IMR-90 (cell line): Measurements from ENCODE around the gene GTPBP6. TPM values are rescaled to one million over a fixed set of nuclear protein-coding genes. Genes with fewer than 3 reads are reported as not detected.

Experiments used
- ATAC-seq: fragments of 200-7000 bp; cut with Tn5 transposase; 2 replicates; pipeline ENCODE4 v1.9.1; 2020; ENCODE audit warnings: low read depth, mild to moderate bottlenecking, moderate library complexity
- BruUV-seq: library from RNA; stranded (reverse); fragments of 400-500 nt; replicated peaks from 2 replicates; lab custom pipeline; 2021; lab: Mats Ljungman, UMichigan
- CTCF ChIA-PET: fragments of 300-600 bp; formaldehyde crosslinking; extraction: SDS; loops from one replicate; lab custom pipeline; 2021; ENCODE audit warnings: antibody characterized with exemption; lab: Yijun Ruan, JAX
- POLR2A ChIA-PET: fragments of 300-600 bp; sonication (Branson Sonifier 250); formaldehyde crosslinking; loops from one replicate; lab custom pipeline; 2022; ENCODE audit warnings: antibody characterized with exemption; ENCODE audit not compliant: unreplicated experiment; lab: Charles Lee
- DNase-seq: peaks from one replicate; pipeline ENCODE4 v3.0.0; 2013
- H2AFZ ChIP-seq: replicated peaks from 2 replicates; pipeline ENCODE3; 2013; ENCODE audit warnings: low read length, mild to moderate bottlenecking; ENCODE audit not compliant: poor library complexity
- H2AK5ac ChIP-seq: 2 replicates; pipeline ENCODE4 v1.6.1; 2013; ENCODE audit warnings: low read depth, low read length, inconsistent platforms
- H2AK9ac ChIP-seq: replicated peaks from 2 replicates; pipeline ENCODE3; 2013; ENCODE audit warnings: mild to moderate bottlenecking, low read depth, low read length, moderate library complexity; ENCODE audit not compliant: poor library complexity
- H2BK120ac ChIP-seq: 2 replicates; pipeline ENCODE4 v1.6.1; 2013; ENCODE audit warnings: low read depth, low read length, inconsistent platforms
- H2BK15ac ChIP-seq: 3 replicates; pipeline ENCODE4 v1.6.1; 2013; ENCODE audit warnings: low read depth, low read length, inconsistent platforms
- H2BK20ac ChIP-seq: 2 replicates; pipeline ENCODE4 v1.6.1; 2013; ENCODE audit warnings: low read depth, mild to moderate bottlenecking, inconsistent platforms, low read length, moderate library complexity
- H2BK5ac ChIP-seq: 2 replicates; pipeline ENCODE4 v1.6.1; 2013; ENCODE audit warnings: mild to moderate bottlenecking, low read depth, low read length, inconsistent platforms; ENCODE audit not compliant: poor library complexity, severe bottlenecking
- H3K14ac ChIP-seq: replicated peaks from 2 replicates; pipeline ENCODE4 v1.6.1; 2013; ENCODE audit warnings: low read depth, low read length, inconsistent platforms
- H3K18ac ChIP-seq: 2 replicates; pipeline ENCODE4 v1.6.1; 2013; ENCODE audit warnings: low read depth, low read length, control low read depth
- H3K23ac ChIP-seq: 2 replicates; pipeline ENCODE4 v1.6.1; 2013; ENCODE audit warnings: low read depth, low read length, inconsistent platforms
- H3K27ac ChIP-seq: 2 replicates; pipeline ENCODE4 v1.5.1; 2013; ENCODE audit warnings: mild to moderate bottlenecking, control low read depth, low read length; ENCODE audit not compliant: insufficient read depth
- H3K27me3 ChIP-seq: 2 replicates; pipeline ENCODE4 v1.6.1; 2013; ENCODE audit warnings: low read length; ENCODE audit not compliant: control insufficient read depth, insufficient read depth
- H3K36me3 ChIP-seq: 2 replicates; pipeline ENCODE4 v1.6.1; 2013; ENCODE audit warnings: low read length, mixed read lengths; ENCODE audit not compliant: control insufficient read depth, insufficient read depth
- H3K4ac ChIP-seq: 2 replicates; pipeline ENCODE4 v1.6.1; 2013; ENCODE audit warnings: low read depth, low read length, inconsistent platforms
- H3K4me1 ChIP-seq: 2 replicates; pipeline ENCODE4 v1.6.1; 2013; ENCODE audit warnings: low read length, mixed read lengths; ENCODE audit not compliant: control insufficient read depth, insufficient read depth
- H3K4me2 ChIP-seq: 2 replicates; pipeline ENCODE4 v1.6.1; 2013; ENCODE audit warnings: low read depth, mild to moderate bottlenecking, control low read depth, low read length, moderate library complexity
- H3K4me3 ChIP-seq: 2 replicates; pipeline ENCODE4 v1.5.1; 2013; ENCODE audit warnings: low read depth, mild to moderate bottlenecking, control low read depth, low read length, moderate library complexity; ENCODE audit not compliant: insufficient read depth
- H3K56ac ChIP-seq: 2 replicates; pipeline ENCODE4 v1.6.1; 2013; ENCODE audit warnings: low read length, inconsistent platforms; ENCODE audit not compliant: insufficient read depth; ENCODE audit errors: extremely low read depth
- H3K79me1 ChIP-seq, 2 experiments: 2 replicates each; pipeline ENCODE4 v1.6.1; 2013; ENCODE audit warnings: low read length in 2 of 2, inconsistent platforms in 1 of 2, low read depth in 1 of 2
- H3K9ac ChIP-seq: 2 replicates; pipeline ENCODE4 v1.6.1; 2013; ENCODE audit warnings: low read depth, low read length, control low read depth
- H3K9me1 ChIP-seq: 2 replicates; pipeline ENCODE4 v1.6.1; 2013; ENCODE audit warnings: low read length, inconsistent platforms; ENCODE audit not compliant: insufficient read depth
- H3K9me3 ChIP-seq: 2 replicates; pipeline ENCODE4 v1.6.1; 2013; ENCODE audit warnings: low read length; ENCODE audit not compliant: control insufficient read depth, insufficient read depth
- H4K20me1 ChIP-seq: 2 replicates; pipeline ENCODE4 v1.6.1; 2013; ENCODE audit warnings: low read length, inconsistent platforms; ENCODE audit not compliant: insufficient read depth
- H4K5ac ChIP-seq: 2 replicates; pipeline ENCODE4 v1.6.1; 2013; ENCODE audit warnings: mild to moderate bottlenecking, low read depth, low read length, control low read depth
- H4K8ac ChIP-seq, 2 experiments: 2 replicates each; pipeline ENCODE4 v1.6.1; 2013; ENCODE audit warnings: low read depth in 2 of 2, low read length in 2 of 2, control low read depth in 1 of 2, inconsistent platforms in 1 of 2
- H4K91ac ChIP-seq: 2 replicates; pipeline ENCODE4 v1.6.1; 2013; ENCODE audit warnings: low read depth, low read length, inconsistent platforms; ENCODE audit not compliant: insufficient read depth
- BHLHE40 ChIP-seq: fragments of 150-350 bp; IDR thresholded peaks from 2 replicates; pipeline ENCODE4 v1.6.1; 2016; ENCODE audit warnings: mild to moderate bottlenecking, low read depth, low read length
- WGBS, 2 experiments: methylation state at CpG; one replicate each; pipeline versions ENCODE4 v1.1.5 to v1.1.7; 2013; ENCODE audit warnings: missing lambda C conversion rate in 2 of 2; ENCODE audit not compliant: insufficient read length in 1 of 2; ENCODE audit errors: extremely low coverage in 2 of 2; 5-methylcytosine and 5-hydroxymethylcytosine counted together
- dilution Hi-C: fragments of 300-500 bp; cut with HindIII; formaldehyde crosslinking; loops from one replicate; pipeline ENCODE4 v1.14.3; 2018; ENCODE audit warnings: low sequenced_read_pairs; ENCODE audit not compliant: unreplicated experiment
- in situ Hi-C: fragments of 300-500 bp; cut with MboI; formaldehyde crosslinking; loops from 3 replicates; pipeline ENCODE4 v1.14.3; 2019; ENCODE audit warnings: low sequenced_read_pairs, inconsistent platforms, mixed read lengths
- intact Hi-C: fragments of 100-400 bp; cut with micrococcal nuclease; formaldehyde crosslinking; loops from 2 replicates; pipeline ENCODE4 v1.10.0; 2022
- polyA plus RNA-seq, 3 experiments: library from polyadenylated mRNA; depleted of rRNA; stranded (reverse); fragments of >200 nt; gene quantifications; 2 replicates each; pipeline ENCODE4 v1.2.3, GENCODE V29; 2012; ENCODE audit warnings: low replicate concordance in 1 of 3
- total RNA-seq: library from RNA; depleted of rRNA; stranded (reverse); fragments of >200 nt; gene quantifications from 2 replicates; pipeline ENCODE4 v1.2.3, GENCODE V29; 2012

The GTPBP6 gene
- total and polyA plus RNA-seq, 2 of the 4 experiments (the other 2 are of a cell fraction): 24.0 to 31.6 TPM

GRCh38 chrX:350148-350533, 31.5 kb upstream of the GTPBP6 start:
- POLR2A ChIA-PET: no interaction called here
- TF ChIP-seq BHLHE40: no peak
- no peak overlapping the region for H3K56ac ChIP-seq
- in situ Hi-C loops (no loop called here), dilution Hi-C loops (no loop called here), intact Hi-C loops (no loop called here)
- no peaks in the 10 kb centered on the region; a peak in 2 of 4 replicates for H3K79me1 ChIP-seq
- no peak overlapping the region for H3K4me2 ChIP-seq
- CTCF ChIA-PET: no interaction called here
- H2AFZ ChIP-seq: no peak overlapping the region
- H2BK15ac ChIP-seq: no peak overlapping the region
- DNase-seq (no peak), ATAC-seq (no peak)
- H3K9me3 ChIP-seq: no peaks in the 10 kb centered on the region; the same call in 1 of the 2 replicates
- peaks cover 9% of the 10 kb centered on the region for H3K36me3 ChIP-seq
- H4K5ac ChIP-seq: no peak overlapping the region
- H3K4ac ChIP-seq: no peak overlapping the region
- no peak overlapping the region for H3K14ac ChIP-seq
- H4K91ac ChIP-seq: no peak overlapping the region
- no peak overlapping the region for H3K18ac ChIP-seq
- no peak overlapping the region for H4K8ac ChIP-seq
- no peak overlapping the region for H3K4me3 ChIP-seq
- no peaks in the 10 kb centered on the region; the same call in 1 of the 2 replicates for H3K4me1 ChIP-seq
- 83% methylated on average over 13 of the region's 20 CpGs; no CpG with 5 or more reads in 1 of the 2 experiments for WGBS, 2 experiments
- H3K27me3 ChIP-seq: no peaks in the 10 kb centered on the region
- H2BK20ac ChIP-seq: no peak overlapping the region
- no peaks in the 10 kb centered on the region for H3K9me1 ChIP-seq
- H2AK9ac ChIP-seq: no peak overlapping the region
- H3K9ac ChIP-seq: no peak overlapping the region
- H2BK5ac ChIP-seq: no peak overlapping the region
- H4K20me1 ChIP-seq: no peaks in the 10 kb centered on the region
- no peak overlapping the region for H2AK5ac ChIP-seq
- H3K23ac ChIP-seq: no peak overlapping the region
- no TSS peak for BruUV-seq
- H2BK120ac ChIP-seq: no peak overlapping the region
- no peak overlapping the region for H3K27ac ChIP-seq
